K562 treated with DMSO at 1 percent for 4 hours (cell line): Measurements from ENCODE around the gene CBX4. TPM values are rescaled to one million over a fixed set of nuclear protein-coding genes. Genes with fewer than 3 reads are reported as not detected.

Experiments used
- total RNA-seq: library from RNA; unstranded; fragments of 300-600 nt; gene quantifications from 2 replicates; pipeline ENCODE4 v1.2.3, GENCODE V29; 2022; ENCODE audit not compliant: insufficient read depth

Gene CBX4
- 77.2 and 89.2 TPM in 2 replicates for total RNA-seq

DNA sequence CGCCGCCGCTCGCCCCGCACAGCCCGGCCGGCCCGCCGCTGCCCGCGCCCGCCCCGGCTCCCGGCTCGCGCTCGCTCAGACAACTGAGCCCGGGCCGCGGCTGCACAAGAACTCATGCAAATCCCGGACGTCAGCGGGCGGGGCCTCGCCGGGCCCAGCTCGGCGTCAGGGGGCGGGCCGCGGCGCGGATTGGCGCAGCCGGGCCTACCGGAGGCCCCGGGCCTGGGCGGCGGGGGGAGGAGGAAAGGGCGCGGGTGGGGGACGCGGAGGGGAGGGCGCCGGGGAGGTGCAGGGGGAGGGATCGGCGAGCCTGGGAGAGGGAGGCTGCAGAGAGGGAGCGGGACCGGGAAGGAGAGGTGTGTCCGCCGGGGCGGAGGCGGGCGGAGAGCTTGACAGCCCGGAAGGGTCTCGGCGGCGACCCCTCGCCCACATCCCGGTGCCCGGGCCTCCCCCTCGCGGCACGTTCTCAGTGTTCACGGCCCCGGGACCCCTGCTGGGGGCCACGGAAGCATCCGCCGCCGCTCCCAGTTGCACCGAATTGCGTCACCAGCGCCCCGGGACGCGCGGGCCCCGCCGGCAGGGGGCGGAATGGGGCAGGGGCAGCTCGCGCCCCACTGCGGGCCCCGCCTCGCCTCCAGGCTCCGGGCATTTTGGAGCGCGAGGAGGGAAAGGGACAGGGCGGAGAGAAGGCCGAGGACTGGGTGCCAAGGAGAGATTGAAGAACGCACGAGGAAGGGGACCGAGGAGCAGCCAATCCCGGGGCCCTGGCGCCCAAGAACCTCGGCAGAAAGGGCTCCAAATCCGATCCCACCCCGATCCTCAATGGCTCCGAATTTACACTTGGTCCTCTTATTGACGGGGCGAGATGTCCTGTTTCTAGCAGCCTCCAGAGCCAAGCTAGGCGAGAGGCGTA, at the start of gene CBX4:
CBX4 (minus strand) TSS at position 85 of the 913 bp plus-strand sequence. CDS start 189 bp downstream, outside the sequence.

DNA sequence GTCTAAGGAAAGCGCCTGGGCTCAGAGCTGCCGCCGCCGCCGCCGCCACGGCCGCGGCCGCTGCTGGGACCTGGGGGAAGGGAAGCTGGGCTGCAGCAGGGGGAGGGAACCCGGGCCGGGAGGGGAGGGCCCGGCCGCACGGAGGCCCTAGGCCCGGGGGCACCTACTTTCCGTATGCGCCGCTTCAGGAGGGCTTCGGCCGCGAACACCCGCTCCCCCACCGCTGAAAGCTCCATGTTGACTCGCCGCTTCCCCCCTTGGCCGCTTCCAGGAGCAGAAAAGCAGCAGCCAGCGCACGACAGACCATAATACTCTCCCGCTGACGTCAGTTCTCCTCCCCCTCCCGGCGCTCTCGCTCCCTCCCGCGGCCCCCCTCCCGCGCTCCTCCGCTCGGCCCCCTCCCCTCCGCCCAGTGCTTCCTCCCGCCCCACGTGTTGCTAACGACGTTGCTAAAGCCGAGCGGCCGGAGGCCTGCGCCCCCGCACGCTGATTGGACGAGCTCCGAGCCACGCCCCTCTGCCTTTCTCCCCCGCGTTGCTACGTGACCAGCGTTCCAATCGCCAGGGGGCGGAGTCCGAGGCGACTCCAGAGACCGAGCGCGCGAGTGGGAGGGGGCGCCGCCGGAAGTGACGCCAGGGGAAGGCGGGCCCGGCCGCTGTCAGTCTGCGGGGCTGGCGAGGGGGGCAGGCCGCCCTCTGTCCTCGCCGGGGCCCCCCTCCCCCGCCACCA, 42.3 kb downstream of the CBX4 start, which contains the start of gene CBX8:
CBX8 (minus strand) TSS at position 315 of the 729 bp plus-strand sequence; CDS start at position 236, 79 bp downstream.

Other genes starting within 250 kb of the CBX4 start
- gene RBFOX3, start 228.4 kb downstream of the CBX4 start, total RNA-seq, result 0.24 TPM in 1 of 2 replicates, not detected in the other
- gene ENPP7, start 108.5 kb downstream of the CBX4 start, total RNA-seq, result not detected in 2 replicates
- 12.9 and 14.0 TPM in 2 replicates for gene CBX2, start 61.3 kb downstream of the CBX4 start, total RNA-seq
- 7.1 and 8.1 TPM in 2 replicates for gene CBX8, start 42.4 kb downstream of the CBX4 start, total RNA-seq
- gene TBC1D16, start 196.4 kb upstream of the CBX4 start, total RNA-seq, result 1.9 TPM in 1 of 2 replicates, not detected in the other
- gene CCDC40, start 197.2 kb upstream of the CBX4 start, total RNA-seq, result not detected in 2 replicates